ENCODE measurements around the gene CD79A. TPM values are rescaled to one million over a fixed set of nuclear protein-coding genes. Genes with fewer than 3 reads are reported as not detected.
A peak's percentile ranks its signal among the peaks of the same experiment; 100 is the strongest.

CD79A gene
- total RNA-seq, 1 donor from 2014 or later, result not detected

GRCh38 chr19:41892173-41892902 is 15.3 kb downstream of the CD79A start:
- no peaks in the 10 kb centered on the region for H3K4me1 Mint-ChIP-seq (ENCODE audit: unreplicated experiment)
- TF ChIP-seq CTCF (IDR thresholded peaks at IDR 0.05), result no peak
- H3K27ac Mint-ChIP-seq (ENCODE audit: unreplicated experiment), result no peak overlapping the region
- no peak overlapping the region for H3K4me3 Mint-ChIP-seq (ENCODE audit: unreplicated experiment)
- no peaks in the 10 kb centered on the region for H3K27me3 Mint-ChIP-seq (ENCODE audit: unreplicated experiment)
- DNase-seq (ENCODE audit: extremely low spot score, unreplicated experiment), result no peak
- H3K36me3 Mint-ChIP-seq (ENCODE audit: unreplicated experiment), result peaks cover 10% of the 10 kb centered on the region
- no peaks in the 10 kb centered on the region for H3K9me3 Mint-ChIP-seq (ENCODE audit: unreplicated experiment)

GRCh38 chr19:41893899-41894298 is 16.8 kb downstream of the CD79A start:
- peaks cover 14% of the 10 kb centered on the region for H3K36me3 Mint-ChIP-seq (ENCODE audit: unreplicated experiment)
- H3K4me1 Mint-ChIP-seq (ENCODE audit: unreplicated experiment), result no peaks in the 10 kb centered on the region
- no peaks in the 10 kb centered on the region for H3K27me3 Mint-ChIP-seq (ENCODE audit: unreplicated experiment)
- DNase-seq (ENCODE audit: extremely low spot score, unreplicated experiment), result no peak
- no peak overlapping the region for H3K4me3 Mint-ChIP-seq (ENCODE audit: unreplicated experiment)
- H3K9me3 Mint-ChIP-seq (ENCODE audit: unreplicated experiment), result no peaks in the 10 kb centered on the region
- TF ChIP-seq CTCF (IDR thresholded peaks at IDR 0.05), result no peak
- H3K27ac Mint-ChIP-seq (ENCODE audit: unreplicated experiment), result no peak overlapping the region

DNA sequence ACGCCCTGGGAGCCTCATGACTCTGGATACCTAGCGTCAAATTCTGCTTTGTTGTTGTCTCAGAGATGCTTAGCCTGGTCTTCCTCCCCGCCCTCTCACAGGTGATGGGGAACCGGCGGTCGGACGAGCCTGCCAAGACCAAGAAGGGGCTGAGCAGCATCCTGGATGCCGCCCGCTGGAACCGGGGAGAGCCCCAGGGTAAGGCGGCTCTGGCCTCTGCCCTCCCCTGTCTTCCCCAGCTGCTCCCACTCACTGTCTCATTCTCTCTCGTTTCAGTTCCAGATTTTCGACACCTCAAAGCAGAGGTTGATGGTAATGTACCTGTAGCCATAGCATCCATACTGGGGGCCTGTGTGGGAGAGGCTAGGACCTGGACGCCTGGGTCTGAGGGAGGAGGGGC is 17.3 kb downstream of the CD79A start:
- peaks cover 18% of the 10 kb centered on the region for H3K36me3 Mint-ChIP-seq (ENCODE audit: unreplicated experiment)
- H3K4me3 Mint-ChIP-seq (ENCODE audit: unreplicated experiment), result no peak overlapping the region
- no peak for DNase-seq (ENCODE audit: extremely low spot score, unreplicated experiment)

GRCh38 chr19:41895745-41896580 is 18.9 kb downstream of the CD79A start:
- no peak overlapping the region for H3K27ac Mint-ChIP-seq (ENCODE audit: unreplicated experiment)
- no peaks in the 10 kb centered on the region for H3K4me1 Mint-ChIP-seq (ENCODE audit: unreplicated experiment)
- no peak overlapping the region for H3K4me3 Mint-ChIP-seq (ENCODE audit: unreplicated experiment)
- DNase-seq (ENCODE audit: extremely low spot score, unreplicated experiment), result no peak
- H3K36me3 Mint-ChIP-seq (ENCODE audit: unreplicated experiment), result peaks cover 15% of the 10 kb centered on the region
- no peaks in the 10 kb centered on the region for H3K27me3 Mint-ChIP-seq (ENCODE audit: unreplicated experiment)
- H3K9me3 Mint-ChIP-seq (ENCODE audit: unreplicated experiment), result no peaks in the 10 kb centered on the region
- TF ChIP-seq CTCF (IDR thresholded peaks at IDR 0.05), result peak; percentile 13

More for the DNA sequence above, 17.3 kb downstream of the CD79A start:
- Mint-ChIP-seq H3K27ac (ENCODE audit: unreplicated experiment) (no peak overlapping the region), H3K4me1 (ENCODE audit: unreplicated experiment) (no peaks in the 10 kb centered on the region), H3K27me3 (ENCODE audit: unreplicated experiment) (no peaks in the 10 kb centered on the region), H3K9me3 (ENCODE audit: unreplicated experiment) (no peaks in the 10 kb centered on the region)
- no peak for TF ChIP-seq CTCF (IDR thresholded peaks at IDR 0.05)

- no peak for TF ChIP-seq CTCF (IDR thresholded peaks at IDR 0.05)
- Mint-ChIP-seq H3K27ac (ENCODE audit: unreplicated experiment) (no peak overlapping the region), H3K27me3 (ENCODE audit: unreplicated experiment) (no peaks in the 10 kb centered on the region), H3K4me3 (ENCODE audit: unreplicated experiment) (no peak overlapping the region), H3K9me3 (ENCODE audit: unreplicated experiment) (no peaks in the 10 kb centered on the region), H3K36me3 (ENCODE audit: unreplicated experiment) (peaks cover 15% of the 10 kb centered on the region), H3K4me1 (ENCODE audit: unreplicated experiment) (no peaks in the 10 kb centered on the region)
- no peak for DNase-seq (ENCODE audit: extremely low spot score, unreplicated experiment)
Measured at GRCh38 chr19:41896581-41896942, 19.5 kb downstream of the CD79A start.

Data from osteocyte (in vitro differentiated cells).